ENCODE measurements around the gene LRRN2. TPM values are rescaled to one million over a fixed set of nuclear protein-coding genes. Genes with fewer than 3 reads are reported as not detected.

LRRN2 gene
- total RNA-seq, 4 donors from 2014 or later = 2.0 to 32.9 (median 23.8) TPM

DNA sequence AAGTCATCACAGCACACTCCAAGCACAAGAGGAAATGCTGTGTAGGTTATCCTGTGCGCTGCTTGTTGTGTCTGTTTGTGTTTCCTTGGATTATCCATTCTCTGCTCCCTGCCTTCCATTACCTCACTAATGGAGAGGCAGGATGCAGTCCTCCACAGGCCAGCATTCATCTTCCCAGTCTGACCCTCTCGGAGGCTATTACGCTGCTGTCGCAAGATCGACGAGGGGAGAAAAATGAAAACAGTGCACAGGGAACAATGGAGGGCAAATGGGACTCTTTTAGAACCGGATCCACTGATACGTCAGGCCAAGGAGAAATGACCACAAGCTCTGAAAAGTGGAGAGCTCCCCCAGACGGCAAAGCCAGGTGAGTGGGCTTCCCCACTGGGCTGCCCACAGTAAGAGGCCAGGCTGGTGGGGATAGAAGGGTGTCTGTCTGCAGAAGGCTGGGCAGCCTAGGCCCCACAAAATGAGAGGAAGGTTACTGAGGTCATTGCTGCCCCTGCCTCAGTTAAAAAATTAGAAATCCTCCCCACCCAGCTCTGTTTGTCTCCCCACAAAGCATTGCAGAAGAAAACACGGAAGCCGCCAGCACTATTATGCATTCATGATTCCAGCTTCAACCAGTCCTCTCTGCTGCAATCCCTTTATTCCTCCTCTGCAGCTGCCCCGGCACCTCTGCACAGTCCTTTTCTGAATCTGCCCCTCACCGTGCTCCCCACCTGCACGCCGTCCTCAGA is 21.7 kb downstream of the LRRN2 start:
- in situ Hi-C loops (cut with MboI; ENCODE audit: low pct_ligation_motif_present in 1 of 4, low pct_unique_long_range_greater_than_20kb in 1 of 4, low sequenced_read_pairs in 3 of 4) (no loop called here), intact Hi-C loops (cut with DNase I; ENCODE audit: low total_unique reads) (no loop called here)
- Histone ChIP-seq H3K4me3 (no peak overlapping the region), H3K36me3 (no peaks in the 10 kb centered on the region), H3K27ac (no peak overlapping the region), H3K4me1 (peaks cover 0 to 10% (median 3%) of the 10 kb centered on the region in 4 donors), H3K27me3 (no peaks in the 10 kb centered on the region), H3K9me3 (no peaks in the 10 kb centered on the region)
- no peak for TF ChIP-seq POLR2AphosphoS5 (IDR thresholded peaks at IDR 0.05)
- no peak for TF ChIP-seq EP300 (IDR thresholded peaks at IDR 0.05; ENCODE audit: low read depth)
- 83 to 84% methylated on average over 1 to 14 of the region's 15 CpGs for WGBS, 2 donors (ENCODE audit: low coverage in 1 of 2)
- DNase-seq = no peak

DNA sequence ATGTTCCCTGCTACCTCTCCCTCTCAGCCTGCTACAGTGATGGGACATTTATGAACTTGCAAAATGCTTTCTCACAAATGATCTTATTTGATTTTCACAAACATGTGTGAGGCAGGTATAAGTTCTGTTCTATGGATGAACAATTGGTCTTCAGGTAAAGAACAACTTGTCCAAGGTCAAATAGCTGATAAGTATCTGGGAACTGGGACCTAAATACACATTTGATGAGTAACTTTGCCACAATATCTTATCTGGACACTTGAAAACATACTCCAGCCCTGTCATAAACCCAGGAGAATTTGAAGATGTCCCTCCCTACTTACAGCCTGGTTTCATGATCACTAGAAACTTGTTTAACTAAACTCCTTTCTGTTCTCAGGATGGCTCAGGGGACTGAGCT is 23.0 kb downstream of the LRRN2 start:
- in situ Hi-C loops (cut with MboI; ENCODE audit: low pct_ligation_motif_present in 1 of 4, low pct_unique_long_range_greater_than_20kb in 1 of 4, low sequenced_read_pairs in 3 of 4) (no loop called here), intact Hi-C loops (cut with DNase I; ENCODE audit: low total_unique reads) (no loop called here)
- H3K27ac ChIP-seq = no peak overlapping the region
- no peaks in the 10 kb centered on the region for H3K9me3 ChIP-seq
- no peaks in the 10 kb centered on the region for H3K4me1 ChIP-seq
- no peak overlapping the region for H3K4me3 ChIP-seq
- no peak for TF ChIP-seq POLR2A (IDR thresholded peaks at IDR 0.05)
- TF ChIP-seq, protein P1, sequence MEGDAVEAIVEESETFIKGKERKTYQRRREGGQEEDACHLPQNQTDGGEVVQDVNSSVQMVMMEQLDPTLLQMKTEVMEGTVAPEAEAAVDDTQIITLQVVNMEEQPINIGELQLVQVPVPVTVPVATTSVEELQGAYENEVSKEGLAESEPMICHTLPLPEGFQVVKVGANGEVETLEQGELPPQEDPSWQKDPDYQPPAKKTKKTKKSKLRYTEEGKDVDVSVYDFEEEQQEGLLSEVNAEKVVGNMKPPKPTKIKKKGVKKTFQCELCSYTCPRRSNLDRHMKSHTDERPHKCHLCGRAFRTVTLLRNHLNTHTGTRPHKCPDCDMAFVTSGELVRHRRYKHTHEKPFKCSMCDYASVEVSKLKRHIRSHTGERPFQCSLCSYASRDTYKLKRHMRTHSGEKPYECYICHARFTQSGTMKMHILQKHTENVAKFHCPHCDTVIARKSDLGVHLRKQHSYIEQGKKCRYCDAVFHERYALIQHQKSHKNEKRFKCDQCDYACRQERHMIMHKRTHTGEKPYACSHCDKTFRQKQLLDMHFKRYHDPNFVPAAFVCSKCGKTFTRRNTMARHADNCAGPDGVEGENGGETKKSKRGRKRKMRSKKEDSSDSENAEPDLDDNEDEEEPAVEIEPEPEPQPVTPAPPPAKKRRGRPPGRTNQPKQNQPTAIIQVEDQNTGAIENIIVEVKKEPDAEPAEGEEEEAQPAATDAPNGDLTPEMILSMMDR (IDR thresholded peaks at IDR 0.05) = no peak
- no peak for TF ChIP-seq POLR2AphosphoS5 (IDR thresholded peaks at IDR 0.05)
- no peak for TF ChIP-seq EP300 (IDR thresholded peaks at IDR 0.05; ENCODE audit: low read depth)
- no peaks in the 10 kb centered on the region for H3K27me3 ChIP-seq
- no peaks in the 10 kb centered on the region for H3K36me3 ChIP-seq
- DNase-seq = no peak

DNA sequence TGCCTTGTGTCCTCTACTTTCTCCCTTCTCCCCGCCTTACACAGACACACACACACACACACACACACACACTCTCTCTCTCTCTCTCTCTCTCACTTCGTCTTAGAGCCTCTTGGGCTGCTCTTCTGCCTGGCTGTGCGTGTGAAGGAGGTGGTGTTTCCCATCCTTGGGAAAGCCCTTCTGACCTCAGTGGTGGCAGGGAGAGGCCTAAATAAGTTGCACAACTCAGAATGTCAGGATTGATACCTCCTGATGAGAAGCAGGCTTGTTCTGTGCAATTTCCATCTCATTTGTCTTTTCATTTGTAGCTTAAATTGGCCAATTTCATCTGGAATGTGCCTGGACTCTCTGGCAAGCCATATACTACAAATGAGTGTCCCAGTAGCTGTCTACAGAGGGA is 25.0 kb downstream of the LRRN2 start:
- Histone ChIP-seq H3K9me3 (no peaks in the 10 kb centered on the region), H3K4me1 (no peaks in the 10 kb centered on the region), H3K4me3 (no peak overlapping the region), H3K27me3 (no peaks in the 10 kb centered on the region), H3K36me3 (no peaks in the 10 kb centered on the region), H3K27ac (no peak overlapping the region)
- in situ Hi-C loops (cut with MboI; ENCODE audit: low pct_ligation_motif_present in 1 of 4, low pct_unique_long_range_greater_than_20kb in 1 of 4, low sequenced_read_pairs in 3 of 4) (no loop called here), intact Hi-C loops (cut with DNase I; ENCODE audit: low total_unique reads) (no loop called here)
- no peak for DNase-seq
- 69 to 81% methylated on average over 3 of the region's 3 CpGs for WGBS, 2 donors (ENCODE audit: low coverage in 1 of 2)
- peak; percentile 22 to 60 (median 37) for TF ChIP-seq POLR2AphosphoS5 (IDR thresholded peaks at IDR 0.05)
- TF ChIP-seq, protein P1 (IDR thresholded peaks at IDR 0.05) = no peak

DNA sequence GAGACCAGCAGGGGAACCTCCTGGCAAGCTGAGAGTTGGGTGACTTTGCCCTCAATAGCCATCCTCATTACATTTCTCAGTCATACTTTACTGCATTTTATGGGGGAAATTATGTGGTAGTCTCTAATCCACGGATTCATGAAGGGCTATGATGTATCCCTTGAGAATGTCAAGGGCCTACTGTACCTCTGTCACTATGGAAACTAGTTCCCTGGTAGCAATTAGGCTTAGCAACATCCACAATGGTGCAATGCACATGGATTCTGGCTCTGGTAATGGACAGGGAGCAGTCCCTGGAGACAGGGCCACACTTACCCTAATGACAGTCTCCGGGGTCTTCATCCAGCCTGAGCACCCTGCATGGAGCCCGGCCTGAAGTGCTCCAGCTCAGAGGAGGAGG is 26.5 kb downstream of the LRRN2 start:
- H3K9me3 ChIP-seq = no peaks in the 10 kb centered on the region
- no peak overlapping the region for H3K27ac ChIP-seq
- no peaks in the 10 kb centered on the region for H3K4me1 ChIP-seq
- TF ChIP-seq EP300 (IDR thresholded peaks at IDR 0.05; ENCODE audit: low read depth) = no peak
- TF ChIP-seq POLR2A (IDR thresholded peaks at IDR 0.05) = no peak
- no peak for TF ChIP-seq POLR2AphosphoS5 (IDR thresholded peaks at IDR 0.05)
- TF ChIP-seq, protein P1 (IDR thresholded peaks at IDR 0.05) = no peak
- no peaks in the 10 kb centered on the region for H3K36me3 ChIP-seq
- in situ Hi-C loops (cut with MboI; ENCODE audit: low pct_ligation_motif_present in 1 of 4, low pct_unique_long_range_greater_than_20kb in 1 of 4, low sequenced_read_pairs in 3 of 4) (no loop called here), intact Hi-C loops (cut with DNase I; ENCODE audit: low total_unique reads) (no loop called here)
- DNase-seq = no peak
- H3K4me3 ChIP-seq = no peak overlapping the region
- 65% methylated on average over 3 of the region's 3 CpGs; no CpG with 5 or more reads in 1 of the 2 donors for WGBS, 2 donors (ENCODE audit: low coverage in 1 of 2)
- no peaks in the 10 kb centered on the region for H3K27me3 ChIP-seq

DNA sequence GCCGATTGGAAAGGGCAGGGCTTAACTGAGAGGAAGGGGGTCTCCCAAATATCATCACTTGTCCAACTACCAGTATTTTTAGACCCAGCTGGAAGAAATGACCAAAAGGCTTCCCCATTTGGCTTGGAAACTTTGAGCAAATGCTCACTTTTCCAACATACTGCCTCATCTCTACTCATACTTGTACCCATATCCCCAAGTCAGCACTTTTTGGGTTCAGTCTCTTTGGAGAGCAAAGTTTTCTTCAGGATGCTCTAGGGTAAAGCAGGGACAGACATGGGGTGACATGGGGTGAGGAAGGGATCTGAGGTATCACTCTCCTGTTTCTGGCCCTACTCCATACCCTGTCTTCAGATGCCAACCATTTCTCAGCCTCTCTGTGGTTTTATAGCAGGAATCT is 27.2 kb downstream of the LRRN2 start:
- no peaks in the 10 kb centered on the region for H3K9me3 ChIP-seq
- H3K27ac ChIP-seq = no peak overlapping the region
- no peaks in the 10 kb centered on the region for H3K27me3 ChIP-seq
- 80 to 94% methylated on average over 1 of the region's 1 CpG for WGBS, 2 donors (ENCODE audit: low coverage in 1 of 2)
- in situ Hi-C loops (cut with MboI; ENCODE audit: low pct_ligation_motif_present in 1 of 4, low pct_unique_long_range_greater_than_20kb in 1 of 4, low sequenced_read_pairs in 3 of 4) (no loop called here), intact Hi-C loops (cut with DNase I; ENCODE audit: low total_unique reads) (no loop called here)
- DNase-seq = no peak
- no peak overlapping the region for H3K4me3 ChIP-seq
- TF ChIP-seq, protein P1 (IDR thresholded peaks at IDR 0.05) = no peak
- peaks cover 0 to 2% (median 0%) of the 10 kb centered on the region in 4 donors for H3K4me1 ChIP-seq
- H3K36me3 ChIP-seq = no peaks in the 10 kb centered on the region
